Measurements from ENCODE around the gene ZBTB49. TPM values are rescaled to one million over a fixed set of nuclear protein-coding genes. Genes with fewer than 3 reads are reported as not detected.

Gene ZBTB49
- total and polyA plus RNA-seq, 2 of the 13 experiments (the other 11 are each of a cell fraction or from before 2014, with no cell fraction given): 3.3 to 4.3 TPM

DNA sequence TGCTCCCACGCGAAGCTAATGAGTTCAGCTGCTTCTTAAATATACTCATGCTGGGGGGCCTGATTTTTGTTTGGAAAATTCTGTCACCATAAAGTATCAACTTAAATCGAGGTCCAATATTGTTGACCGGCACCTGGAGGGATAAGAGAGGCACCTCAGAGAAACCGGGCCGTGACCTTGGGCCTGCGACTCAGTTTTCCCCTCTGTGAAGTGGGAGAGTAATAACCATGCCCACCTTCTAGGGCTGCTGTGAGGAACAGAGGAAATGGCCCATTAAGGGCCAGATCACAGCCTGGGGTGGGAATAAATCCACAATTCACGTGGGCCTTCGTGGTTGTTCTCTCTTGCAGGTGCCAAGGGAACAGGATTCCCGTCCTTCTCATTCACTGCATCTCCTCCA, 39.4 kb downstream of the ZBTB49 start:
- Histone ChIP-seq H3K4me3 (replicated peaks in 1 of 3; ENCODE audit: insufficient read depth in 1 of 3, low read depth in 2 of 3, low read length in 3 of 3) (no peak overlapping the region), H3K27me3 (ENCODE audit: control insufficient read depth in 1 of 2, insufficient read depth in 2 of 2, low read length in 2 of 2) (no peaks in the 10 kb centered on the region), H3K9me3 (ENCODE audit: low read length) (no peaks in the 10 kb centered on the region), H2AFZ (ENCODE audit: low read length) (no peak overlapping the region), H3K79me2 (ENCODE audit: insufficient read depth, low read length) (no peaks in the 10 kb centered on the region), H3K4me2 (ENCODE audit: low read depth, low read length) (no peak overlapping the region), H3K4me1 (ENCODE audit: insufficient read depth, low read length) (peaks cover 53% of the 10 kb centered on the region), H4K20me1 (ENCODE audit: insufficient read depth, low read length) (no peaks in the 10 kb centered on the region), H3K9ac (ENCODE audit: insufficient read depth, low read depth, low read length) (no peak overlapping the region), H3K27ac (ENCODE audit: extremely low read length, insufficient read depth, low read length) (no peak overlapping the region), H3K36me3 (replicated peaks in 1 of 2; ENCODE audit: control insufficient read depth in 1 of 2, insufficient read depth in 2 of 2, low read length in 2 of 2) (no peaks in the 10 kb centered on the region)
- in situ Hi-C loops (cut with HindIII; ENCODE audit: extremely low pct_ligation_motif_present, low pct_unique_long_range_greater_than_20kb) (loop anchor here (5.0 kb wide), 1 partner anchor 37 kb away; the partner anchor contains the start of genes LYAR and ZBTB49), intact Hi-C loops (cut with micrococcal nuclease; ENCODE audit: unreplicated experiment) (no loop called here)
- WGBS (ENCODE audit: low lambda C conversion rate): 59% methylated on average over 10 of the region's 10 CpGs
- TF ChIP-seq ZNF629 (CRISPR knock-in tag; conservative IDR thresholded peaks at IDR 0.05) (peak; percentile 61; the same call in 1 of the 2 replicates), FOSL2 (CRISPR knock-in tag; IDR thresholded peaks at IDR 0.05) (no peak)
- CTCF ChIA-PET (ENCODE audit: low intra/inter-chr PET ratio, low total read pairs): no interaction called here
- no TSS peak for BruUV-seq (replicated peaks)
- POLR2A ChIA-PET: no interaction called here
- no peak for DNase-seq (ENCODE audit: low spot score)
- ATAC-seq: no peak
- no peak for FAIRE-seq

GRCh38 chr4:4330794-4331193, 40.7 kb downstream of the ZBTB49 start:
- Histone ChIP-seq H3K27me3 (ENCODE audit: control insufficient read depth in 1 of 2, insufficient read depth in 2 of 2, low read length in 2 of 2) (no peaks in the 10 kb centered on the region), H3K9me3 (ENCODE audit: low read length) (no peaks in the 10 kb centered on the region), H2AFZ (ENCODE audit: low read length) (no peak overlapping the region), H3K4me1 (ENCODE audit: insufficient read depth, low read length) (peaks cover 50% of the 10 kb centered on the region), H3K79me2 (ENCODE audit: insufficient read depth, low read length) (no peaks in the 10 kb centered on the region), H3K4me2 (ENCODE audit: low read depth, low read length) (peak overlapping the region; percentile 54), H3K27ac (ENCODE audit: extremely low read length, insufficient read depth, low read length) (no peak overlapping the region), H3K36me3 (replicated peaks in 1 of 2; ENCODE audit: control insufficient read depth in 1 of 2, insufficient read depth in 2 of 2, low read length in 2 of 2) (no peaks in the 10 kb centered on the region), H4K20me1 (ENCODE audit: insufficient read depth, low read length) (no peaks in the 10 kb centered on the region), H3K4me3 (replicated peaks in 1 of 3; ENCODE audit: insufficient read depth in 1 of 3, low read depth in 2 of 3, low read length in 3 of 3) (no peak overlapping the region), H3K9ac (ENCODE audit: insufficient read depth, low read depth, low read length) (no peak overlapping the region)
- BruUV-seq (replicated peaks): no TSS peak
- CTCF ChIA-PET (ENCODE audit: low intra/inter-chr PET ratio, low total read pairs): interaction anchor here (0.6 kb wide), 1 partner anchor 18 kb away, joined by 3 read pairs; no protein-coding TSS in a partner anchor
- DNase-seq (ENCODE audit: low spot score): no peak
- 47% methylated on average over 5 of the region's 5 CpGs for WGBS (ENCODE audit: low lambda C conversion rate)
- POLR2A ChIA-PET: interaction anchor here (1.4 kb wide), 1 partner anchor 82 kb away, joined by 5 read pairs; the partner anchor contains the start of gene TMEM128
- in situ Hi-C loops (cut with HindIII; ENCODE audit: extremely low pct_ligation_motif_present, low pct_unique_long_range_greater_than_20kb) (no loop called here), intact Hi-C loops (cut with micrococcal nuclease; ENCODE audit: unreplicated experiment) (no loop called here)
- no peak for TF ChIP-seq E2F1 (CRISPR knock-in tag; IDR thresholded peaks at IDR 0.05)
- TF ChIP-seq TFDP2 (CRISPR knock-in tag; IDR thresholded peaks at IDR 0.05): no peak
- TF ChIP-seq, protein P1, sequence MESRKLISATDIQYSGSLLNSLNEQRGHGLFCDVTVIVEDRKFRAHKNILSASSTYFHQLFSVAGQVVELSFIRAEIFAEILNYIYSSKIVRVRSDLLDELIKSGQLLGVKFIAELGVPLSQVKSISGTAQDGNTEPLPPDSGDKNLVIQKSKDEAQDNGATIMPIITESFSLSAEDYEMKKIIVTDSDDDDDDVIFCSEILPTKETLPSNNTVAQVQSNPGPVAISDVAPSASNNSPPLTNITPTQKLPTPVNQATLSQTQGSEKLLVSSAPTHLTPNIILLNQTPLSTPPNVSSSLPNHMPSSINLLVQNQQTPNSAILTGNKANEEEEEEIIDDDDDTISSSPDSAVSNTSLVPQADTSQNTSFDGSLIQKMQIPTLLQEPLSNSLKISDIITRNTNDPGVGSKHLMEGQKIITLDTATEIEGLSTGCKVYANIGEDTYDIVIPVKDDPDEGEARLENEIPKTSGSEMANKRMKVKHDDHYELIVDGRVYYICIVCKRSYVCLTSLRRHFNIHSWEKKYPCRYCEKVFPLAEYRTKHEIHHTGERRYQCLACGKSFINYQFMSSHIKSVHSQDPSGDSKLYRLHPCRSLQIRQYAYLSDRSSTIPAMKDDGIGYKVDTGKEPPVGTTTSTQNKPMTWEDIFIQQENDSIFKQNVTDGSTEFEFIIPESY (CRISPR knock-in tag; IDR thresholded peaks at IDR 0.05): peak; percentile 96
- ATAC-seq: no peak
- no peak for FAIRE-seq
